DOHH2 (cell line): ENCODE results near the gene GPBAR1.

Source experiments
- H3F3A ChIP-seq: fragments of 200-600 bp; sonication (generic), shearing (Covaris generic); 2 replicates; pipeline ENCODE4 v1.6.0; 2016; ENCODE audit warnings: antibody characterized with exemption, mild to moderate bottlenecking; ENCODE audit not compliant: control insufficient read depth, insufficient read depth
- H3K27ac ChIP-seq: fragments of 200-600 bp; sonication (generic); 2 replicates; pipeline ENCODE4 v1.5.1; 2014; ENCODE audit warnings: low read depth, mild to moderate bottlenecking, low read length, moderate library complexity
- H3K27me3 ChIP-seq: fragments of 200-600 bp; sonication (generic); 2 replicates; pipeline ENCODE4 v1.6.1; 2014; ENCODE audit warnings: mild to moderate bottlenecking, low read length, mixed read lengths; ENCODE audit not compliant: control insufficient read depth
- H3K36me3 ChIP-seq: fragments of 200-600 bp; sonication (generic); 2 replicates; pipeline ENCODE4 v1.6.1; 2014; ENCODE audit warnings: mild to moderate bottlenecking, low read length, moderate library complexity, mixed read lengths; ENCODE audit not compliant: control insufficient read depth
- H3K4me1 ChIP-seq: fragments of 200-600 bp; sonication (generic); 2 replicates; pipeline ENCODE4 v1.6.1; 2014; ENCODE audit warnings: mild to moderate bottlenecking, low read length, mixed read lengths; ENCODE audit not compliant: control insufficient read depth
- H3K4me2 ChIP-seq: fragments of 200-600 bp; sonication (generic); 2 replicates; pipeline ENCODE4 v1.6.0; 2014; ENCODE audit warnings: mild to moderate bottlenecking, low read length, moderate library complexity
- H3K4me3 ChIP-seq: fragments of 200-600 bp; sonication (generic); 2 replicates; pipeline ENCODE4 v1.5.1; 2014; ENCODE audit warnings: mild to moderate bottlenecking, low read length, mixed read lengths
- H3K79me2 ChIP-seq: fragments of 200-600 bp; sonication (generic); 2 replicates; pipeline ENCODE4 v1.6.1; 2014; ENCODE audit warnings: mild to moderate bottlenecking, low read length, mixed read lengths; ENCODE audit not compliant: control insufficient read depth
- H3K9me2 ChIP-seq: fragments of 200-600 bp; sonication (generic); replicated peaks from 2 replicates; pipeline ENCODE4 v1.6.1; 2014; ENCODE audit warnings: mild to moderate bottlenecking, low read length, mixed read lengths; ENCODE audit not compliant: control insufficient read depth
- H3K9me3 ChIP-seq: fragments of 200-600 bp; sonication (generic); 2 replicates; pipeline ENCODE4 v1.6.1; 2014; ENCODE audit warnings: antibody characterized with exemption, low read length, mixed read lengths; ENCODE audit not compliant: control insufficient read depth, insufficient read depth
- H4K20me1 ChIP-seq: fragments of 200-600 bp; sonication (generic); 2 replicates; pipeline ENCODE4 v1.6.0; 2014; ENCODE audit warnings: low read depth, mild to moderate bottlenecking, antibody characterized with exemption, low read length, moderate library complexity; ENCODE audit not compliant: control insufficient read depth, insufficient read depth
- EZH2phosphoT487 ChIP-seq: fragments of 200-600 bp; sonication (generic); IDR thresholded peaks from 2 replicates; pipeline ENCODE4 v1.6.1; 2017; ENCODE audit warnings: borderline replicate concordance, mild to moderate bottlenecking, antibody characterized with exemption, low read length, moderate library complexity, mixed read lengths
- TF ChIP-seq, protein P1 (sequence below): fragments of 200-600 bp; sonication (generic); IDR thresholded peaks from one replicate; pipeline ENCODE4 v1.5.1; 2014; ENCODE audit warnings: antibody characterized with exemption, mild to moderate bottlenecking, low read depth, low read length; ENCODE audit not compliant: poor library complexity, severe bottlenecking

Gene GPBAR1

GRCh38 chr2:218300141-218300540 is 39.3 kb downstream of the GPBAR1 start:
- H3K4me1 ChIP-seq: peaks cover 2% of the 10 kb centered on the region
- H3K9me3 ChIP-seq: no peaks in the 10 kb centered on the region
- no peak overlapping the region for H3K4me3 ChIP-seq
- TF ChIP-seq EZH2phosphoT487: no peak
- TF ChIP-seq, protein P1, sequence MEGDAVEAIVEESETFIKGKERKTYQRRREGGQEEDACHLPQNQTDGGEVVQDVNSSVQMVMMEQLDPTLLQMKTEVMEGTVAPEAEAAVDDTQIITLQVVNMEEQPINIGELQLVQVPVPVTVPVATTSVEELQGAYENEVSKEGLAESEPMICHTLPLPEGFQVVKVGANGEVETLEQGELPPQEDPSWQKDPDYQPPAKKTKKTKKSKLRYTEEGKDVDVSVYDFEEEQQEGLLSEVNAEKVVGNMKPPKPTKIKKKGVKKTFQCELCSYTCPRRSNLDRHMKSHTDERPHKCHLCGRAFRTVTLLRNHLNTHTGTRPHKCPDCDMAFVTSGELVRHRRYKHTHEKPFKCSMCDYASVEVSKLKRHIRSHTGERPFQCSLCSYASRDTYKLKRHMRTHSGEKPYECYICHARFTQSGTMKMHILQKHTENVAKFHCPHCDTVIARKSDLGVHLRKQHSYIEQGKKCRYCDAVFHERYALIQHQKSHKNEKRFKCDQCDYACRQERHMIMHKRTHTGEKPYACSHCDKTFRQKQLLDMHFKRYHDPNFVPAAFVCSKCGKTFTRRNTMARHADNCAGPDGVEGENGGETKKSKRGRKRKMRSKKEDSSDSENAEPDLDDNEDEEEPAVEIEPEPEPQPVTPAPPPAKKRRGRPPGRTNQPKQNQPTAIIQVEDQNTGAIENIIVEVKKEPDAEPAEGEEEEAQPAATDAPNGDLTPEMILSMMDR: no peak
- no peaks in the 10 kb centered on the region for H3F3A ChIP-seq
- H3K9me2 ChIP-seq: no peaks in the 10 kb centered on the region
- H3K27me3 ChIP-seq: no peaks in the 10 kb centered on the region
- no peak overlapping the region for H3K4me2 ChIP-seq
- no peaks in the 10 kb centered on the region for H3K79me2 ChIP-seq
- no peak overlapping the region for H3K27ac ChIP-seq
- H3K36me3 ChIP-seq: no peaks in the 10 kb centered on the region
- H4K20me1 ChIP-seq: no peaks in the 10 kb centered on the region

- Histone ChIP-seq H3K4me3 (no peak overlapping the region), H3K9me2 (no peaks in the 10 kb centered on the region), H3K4me2 (no peak overlapping the region), H3K27ac (no peak overlapping the region), H3K9me3 (no peaks in the 10 kb centered on the region), H3K79me2 (no peaks in the 10 kb centered on the region), H3K4me1 (peaks cover 9% of the 10 kb centered on the region), H4K20me1 (no peaks in the 10 kb centered on the region), H3K36me3 (no peaks in the 10 kb centered on the region), H3F3A (no peaks in the 10 kb centered on the region), H3K27me3 (no peaks in the 10 kb centered on the region)
- TF ChIP-seq EZH2phosphoT487: no peak
- TF ChIP-seq, protein P1: peak; percentile 97
Observed at GRCh38 chr2:218301176-218301819, 40.5 kb downstream of the GPBAR1 start.

GRCh38 chr2:218305383-218305782 is 44.6 kb downstream of the GPBAR1 start:
- H3K9me3 ChIP-seq: no peaks in the 10 kb centered on the region
- no peak overlapping the region for H3K27ac ChIP-seq
- no peak for TF ChIP-seq EZH2phosphoT487
- TF ChIP-seq, protein P1: no peak
- H3K4me3 ChIP-seq: no peak overlapping the region
- no peaks in the 10 kb centered on the region for H3K36me3 ChIP-seq
- H3K4me2 ChIP-seq: no peak overlapping the region
- H3K79me2 ChIP-seq: no peaks in the 10 kb centered on the region
- H3F3A ChIP-seq: no peaks in the 10 kb centered on the region
- H3K4me1 ChIP-seq: peaks cover 13% of the 10 kb centered on the region
- H4K20me1 ChIP-seq: no peaks in the 10 kb centered on the region
- no peaks in the 10 kb centered on the region for H3K27me3 ChIP-seq
- no peaks in the 10 kb centered on the region for H3K9me2 ChIP-seq
